ENCODE results near the gene SDCBP2. TPM values are rescaled to one million over a fixed set of nuclear protein-coding genes. Genes with fewer than 3 reads are reported as not detected.

The SDCBP2 gene
- total and polyA plus RNA-seq, 2 of the 13 experiments (the other 11 are each of a cell fraction or from before 2014, with no cell fraction given) = 1.2 to 2.4 TPM

DNA sequence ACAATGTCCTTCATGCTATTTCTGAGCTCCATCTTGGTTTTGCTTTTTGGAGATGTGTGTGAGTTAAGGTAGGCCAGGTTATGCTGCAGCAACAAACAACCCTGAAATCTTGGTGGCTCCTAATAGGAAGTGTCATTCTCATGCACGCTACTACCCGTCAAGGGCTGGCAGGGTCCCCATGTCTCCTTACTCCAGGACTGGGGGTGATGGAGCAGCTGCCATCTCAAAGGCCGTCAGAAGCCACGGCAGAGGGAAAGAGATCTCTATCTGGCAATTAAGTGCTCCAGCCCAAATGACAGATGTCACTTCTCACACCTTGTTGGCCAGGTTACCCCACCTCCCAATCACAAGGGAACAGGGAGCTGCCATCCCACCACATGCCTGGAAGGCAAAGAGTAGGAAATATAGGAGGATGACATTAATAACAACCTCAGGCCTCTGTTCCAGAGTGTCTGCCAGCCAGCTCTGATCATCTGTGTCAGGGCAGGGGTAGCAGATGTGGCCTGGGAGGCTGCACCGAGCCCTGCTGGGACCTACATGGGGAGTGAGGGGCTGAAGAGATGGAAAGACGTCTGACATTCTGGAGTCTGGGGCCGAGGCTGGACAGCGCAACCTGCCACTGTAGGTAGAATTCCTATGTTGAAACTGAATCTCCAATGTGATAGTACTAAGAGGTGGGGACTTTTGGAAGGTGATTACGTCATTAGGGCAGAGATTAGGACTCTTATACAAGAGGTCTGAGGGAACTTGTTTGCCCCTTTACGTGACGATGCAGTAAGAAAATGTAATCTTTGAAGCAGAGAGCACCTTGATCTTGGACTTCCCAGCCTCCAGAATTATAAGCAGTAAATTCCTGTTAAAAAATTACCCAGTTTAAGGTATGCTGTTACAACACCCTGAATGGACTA lies 4.8 kb upstream of the SDCBP2 start (continued):
- TF ChIP-seq, protein P1, sequence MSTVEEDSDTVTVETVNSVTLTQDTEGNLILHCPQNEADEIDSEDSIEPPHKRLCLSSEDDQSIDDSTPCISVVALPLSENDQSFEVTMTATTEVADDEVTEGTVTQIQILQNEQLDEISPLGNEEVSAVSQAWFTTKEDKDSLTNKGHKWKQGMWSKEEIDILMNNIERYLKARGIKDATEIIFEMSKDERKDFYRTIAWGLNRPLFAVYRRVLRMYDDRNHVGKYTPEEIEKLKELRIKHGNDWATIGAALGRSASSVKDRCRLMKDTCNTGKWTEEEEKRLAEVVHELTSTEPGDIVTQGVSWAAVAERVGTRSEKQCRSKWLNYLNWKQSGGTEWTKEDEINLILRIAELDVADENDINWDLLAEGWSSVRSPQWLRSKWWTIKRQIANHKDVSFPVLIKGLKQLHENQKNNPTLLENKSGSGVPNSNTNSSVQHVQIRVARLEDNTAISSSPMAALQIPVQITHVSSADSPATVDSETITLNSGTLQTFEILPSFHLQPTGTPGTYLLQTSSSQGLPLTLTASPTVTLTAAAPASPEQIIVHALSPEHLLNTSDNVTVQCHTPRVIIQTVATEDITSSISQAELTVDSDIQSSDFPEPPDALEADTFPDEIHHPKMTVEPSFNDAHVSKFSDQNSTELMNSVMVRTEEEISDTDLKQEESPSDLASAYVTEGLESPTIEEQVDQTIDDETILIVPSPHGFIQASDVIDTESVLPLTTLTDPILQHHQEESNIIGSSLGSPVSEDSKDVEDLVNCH (CRISPR knock-in tag; IDR thresholded peaks at IDR 0.05) = no peak
- TF ChIP-seq KDM5A (IDR thresholded peaks at IDR 0.05; ENCODE audit: borderline replicate concordance, low read length) (no peak), ARHGAP35 (CRISPR knock-in tag; IDR thresholded peaks at IDR 0.05; ENCODE audit: borderline replicate concordance) (0 out of 2 replicates have a peak, but pooled peaks have one; percentile 37), ZNF761 (CRISPR knock-in tag; conservative IDR thresholded peaks at IDR 0.05) (no peak), ZIK1 (CRISPR knock-in tag; IDR thresholded peaks at IDR 0.05; ENCODE audit: borderline replicate concordance, low read depth) (no peak)

DNA sequence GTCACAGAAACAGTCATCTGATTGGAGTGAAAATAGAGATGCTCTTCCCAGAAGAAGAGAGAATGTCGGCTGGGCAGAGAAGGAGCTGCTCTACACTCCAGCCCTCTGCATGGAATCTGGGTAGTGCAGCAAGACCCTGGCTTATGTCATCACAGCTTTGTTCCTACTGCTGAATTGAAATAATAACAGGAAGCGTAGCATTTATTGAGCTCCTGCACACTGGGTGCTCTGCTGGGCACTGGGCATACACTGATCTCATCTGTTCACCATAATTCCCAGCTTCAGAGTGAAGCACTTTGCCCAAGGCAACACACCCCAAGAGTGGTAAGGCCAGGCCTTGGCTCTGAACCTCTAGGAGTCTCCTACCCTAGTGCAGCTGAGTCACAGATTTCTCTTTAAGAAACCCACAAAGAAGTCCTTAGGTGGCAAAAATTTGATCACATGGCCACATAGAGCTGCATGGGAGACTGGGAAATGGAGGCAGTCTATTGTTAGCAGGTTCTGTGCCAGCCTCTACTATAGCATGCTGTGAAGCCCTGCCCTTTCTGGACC lies 3.9 kb upstream of the SDCBP2 start:
- Histone ChIP-seq H3K4me2 (ENCODE audit: low read depth, low read length) (no peak overlapping the region), H3K9me3 (ENCODE audit: low read length) (no peaks in the 10 kb centered on the region), H3K79me2 (ENCODE audit: insufficient read depth, low read length) (peaks cover 24% of the 10 kb centered on the region), H3K27ac (ENCODE audit: extremely low read length, insufficient read depth, low read length) (no peak overlapping the region), H3K4me3 (replicated peaks in 1 of 3; ENCODE audit: insufficient read depth in 1 of 3, low read depth in 2 of 3, low read length in 3 of 3) (no peak overlapping the region), H3K36me3 (replicated peaks in 1 of 2; ENCODE audit: control insufficient read depth in 1 of 2, insufficient read depth in 2 of 2, low read length in 2 of 2) (peaks cover 8 to 13% of the 10 kb centered on the region in 2 experiments; a peak in 3 of 5 replicates), H3K27me3 (ENCODE audit: control insufficient read depth in 1 of 2, insufficient read depth in 2 of 2, low read length in 2 of 2) (no peaks in the 10 kb centered on the region), H2AFZ (ENCODE audit: low read length) (no peak overlapping the region), H3K9ac (ENCODE audit: insufficient read depth, low read depth, low read length) (no peak overlapping the region), H3K4me1 (ENCODE audit: insufficient read depth, low read length) (peaks cover 49% of the 10 kb centered on the region), H4K20me1 (ENCODE audit: insufficient read depth, low read length) (peaks cover 9% of the 10 kb centered on the region; the same call in 1 of the 2 replicates)
- FAIRE-seq = no peak
- ChIA-PET CTCF (ENCODE audit: low intra/inter-chr PET ratio, low total read pairs) (no interaction called here), POLR2A (no interaction called here)
- no peak for DNase-seq (ENCODE audit: low spot score)
- WGBS (ENCODE audit: low lambda C conversion rate) = 82% methylated on average over 2 of the region's 2 CpGs
- BruUV-seq (replicated peaks) = no TSS peak
- 0 out of 2 replicates have a peak, but pooled peaks have one; percentile 33 for TF ChIP-seq POLR2G (IDR thresholded peaks at IDR 0.05; ENCODE audit: low read depth, low read length)
- no peak for TF ChIP-seq HNF4G (IDR thresholded peaks at IDR 0.05; ENCODE audit: borderline replicate concordance, low read depth, low read length)
- TF ChIP-seq HNF4G (CRISPR knock-in tag; IDR thresholded peaks at IDR 0.05; ENCODE audit: borderline replicate concordance, low read depth) = no peak
- TF ChIP-seq, protein P2, sequence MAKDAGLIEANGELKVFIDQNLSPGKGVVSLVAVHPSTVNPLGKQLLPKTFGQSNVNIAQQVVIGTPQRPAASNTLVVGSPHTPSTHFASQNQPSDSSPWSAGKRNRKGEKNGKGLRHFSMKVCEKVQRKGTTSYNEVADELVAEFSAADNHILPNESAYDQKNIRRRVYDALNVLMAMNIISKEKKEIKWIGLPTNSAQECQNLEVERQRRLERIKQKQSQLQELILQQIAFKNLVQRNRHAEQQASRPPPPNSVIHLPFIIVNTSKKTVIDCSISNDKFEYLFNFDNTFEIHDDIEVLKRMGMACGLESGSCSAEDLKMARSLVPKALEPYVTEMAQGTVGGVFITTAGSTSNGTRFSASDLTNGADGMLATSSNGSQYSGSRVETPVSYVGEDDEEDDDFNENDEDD (CRISPR knock-in tag; IDR thresholded peaks at IDR 0.05; ENCODE audit: borderline replicate concordance) = no peak
- peak in 1 of 2 experiments; percentile 36; a peak in 2 of 4 replicates for TF ChIP-seq MAFK (conservative IDR thresholded peaks at IDR 0.05 in 1 of 2, IDR thresholded peaks at IDR 0.05 in 1 of 2; ENCODE audit: low read length in 2 of 2)
- in situ Hi-C loops (cut with HindIII; ENCODE audit: extremely low pct_ligation_motif_present, low pct_unique_long_range_greater_than_20kb) (no loop called here), intact Hi-C loops (cut with micrococcal nuclease; ENCODE audit: unreplicated experiment) (no loop called here)
- ATAC-seq = no peak
